ENCODE measurements around the gene DYNC1I2. TPM values are rescaled to one million over a fixed set of nuclear protein-coding genes. Genes with fewer than 3 reads are reported as not detected.
"Not testable (repeated sequence)": the region's sequence is repeated elsewhere in the genome, so short reads cannot be mapped to it uniquely, and the experiment has no call there.

Gene DYNC1I2
- total RNA-seq, 2 donors from 2014 or later = 89.8 to 122 TPM

GRCh38 chr2:171745141-171745540, 57.9 kb downstream of the DYNC1I2 start:
- Histone ChIP-seq H3K9me3 (no peaks in the 10 kb centered on the region), H3K4me1 (ENCODE audit: control insufficient read depth in 1 of 2, low read depth in 2 of 2) (no peaks in the 10 kb centered on the region), H3K36me3 (peaks cover 45% of the 10 kb centered on the region), H3K4me3 (no peak overlapping the region), H3K27me3 (replicated peaks; ENCODE audit: insufficient read depth) (no peaks in the 10 kb centered on the region), H3K27ac (no peak overlapping the region)
- TF ChIP-seq CTCF (IDR thresholded peaks at IDR 0.05) = no peak
- no peak for DNase-seq (ENCODE audit: low spot score)
- ATAC-seq (ENCODE audit: insufficient number of reproducible peaks, low FRiP score, low read depth) = no peak

- no peak for TF ChIP-seq CTCF (IDR thresholded peaks at IDR 0.05)
- ATAC-seq (ENCODE audit: insufficient number of reproducible peaks, low FRiP score, low read depth) (no peak), DNase-seq (ENCODE audit: low spot score) (no peak)
- Histone ChIP-seq H3K27me3 (replicated peaks; ENCODE audit: insufficient read depth) (no peaks in the 10 kb centered on the region), H3K36me3 (peaks cover 42% of the 10 kb centered on the region), H3K9me3 (no peaks in the 10 kb centered on the region), H3K27ac (no peak overlapping the region), H3K4me1 (ENCODE audit: control insufficient read depth in 1 of 2, low read depth in 2 of 2) (no peaks in the 10 kb centered on the region), H3K4me3 (no peak overlapping the region)
These were observed 58.5 kb downstream of the DYNC1I2 start for GRCh38 chr2:171745806-171746205.

- Histone ChIP-seq H3K27me3 (replicated peaks; ENCODE audit: insufficient read depth) (no peaks in the 10 kb centered on the region), H3K9me3 (no peaks in the 10 kb centered on the region), H3K36me3 (peaks cover 38% of the 10 kb centered on the region), H3K4me3 (no peak overlapping the region), H3K27ac (no peak overlapping the region), H3K4me1 (ENCODE audit: control insufficient read depth in 1 of 2, low read depth in 2 of 2) (no peaks in the 10 kb centered on the region)
- no peak for TF ChIP-seq CTCF (IDR thresholded peaks at IDR 0.05)
- ATAC-seq (ENCODE audit: insufficient number of reproducible peaks, low FRiP score, low read depth) (no peak), DNase-seq (ENCODE audit: low spot score) (no peak)
These were observed 60.1 kb downstream of the DYNC1I2 start for GRCh38 chr2:171747371-171747770.

- DNase-seq (ENCODE audit: low spot score) (no peak), ATAC-seq (ENCODE audit: insufficient number of reproducible peaks, low FRiP score, low read depth) (no peak)
- Histone ChIP-seq H3K4me3 (no peak overlapping the region), H3K36me3 (peaks cover 12% of the 10 kb centered on the region), H3K9me3 (no peaks in the 10 kb centered on the region), H3K4me1 (ENCODE audit: control insufficient read depth in 1 of 2, low read depth in 2 of 2) (no peaks in the 10 kb centered on the region), H3K27ac (no peak overlapping the region), H3K27me3 (replicated peaks; ENCODE audit: insufficient read depth) (no peaks in the 10 kb centered on the region)
- TF ChIP-seq CTCF (IDR thresholded peaks at IDR 0.05) = no peak
These were observed 67.1 kb downstream of the DYNC1I2 start for GRCh38 chr2:171754254-171754939.

GRCh38 chr2:171758762-171759161, 71.5 kb downstream of the DYNC1I2 start:
- H3K9me3 ChIP-seq; DNase-seq (ENCODE audit: low spot score); H3K27me3 ChIP-seq (replicated peaks; ENCODE audit: insufficient read depth); H3K27ac ChIP-seq; H3K4me1 ChIP-seq (ENCODE audit: control insufficient read depth in 1 of 2, low read depth in 2 of 2); ATAC-seq (ENCODE audit: insufficient number of reproducible peaks, low FRiP score, low read depth); H3K4me3 ChIP-seq: not testable (repeated sequence)
- peaks cover 17% of the 10 kb centered on the region for H3K36me3 ChIP-seq

- H3K4me3 ChIP-seq; H3K36me3 ChIP-seq; H3K9me3 ChIP-seq; ATAC-seq (ENCODE audit: insufficient number of reproducible peaks, low FRiP score, low read depth); H3K27me3 ChIP-seq (replicated peaks; ENCODE audit: insufficient read depth); H3K27ac ChIP-seq; DNase-seq (ENCODE audit: low spot score); H3K4me1 ChIP-seq (ENCODE audit: control insufficient read depth in 1 of 2, low read depth in 2 of 2): not testable (repeated sequence)
These were observed 73.9 kb downstream of the DYNC1I2 start for GRCh38 chr2:171761176-171761575.

All from thoracic aorta (tissue), 2 donors.